ENCODE measurements around the gene LSM6.

LSM6 gene

DNA sequence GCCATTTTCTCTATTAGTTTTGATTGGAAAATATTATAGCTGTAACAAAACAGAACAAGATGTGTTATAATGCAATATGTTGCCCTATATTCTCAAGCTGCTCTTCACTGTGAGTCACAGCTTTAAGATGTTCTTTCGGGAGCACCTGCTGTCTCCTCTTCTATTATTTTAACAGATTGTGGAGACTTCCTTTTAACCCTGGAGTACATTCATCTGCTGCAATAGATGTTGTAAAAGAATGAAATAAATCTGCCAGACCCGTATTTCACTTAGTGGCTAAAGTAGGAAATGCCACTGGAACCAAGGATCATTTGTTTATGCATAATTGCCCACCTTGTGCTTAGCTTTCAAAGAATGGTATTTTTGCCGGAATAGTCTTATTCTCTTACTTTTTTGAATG, 11.1 kb downstream of the LSM6 start:
- no peak for DNase-seq

DNA sequence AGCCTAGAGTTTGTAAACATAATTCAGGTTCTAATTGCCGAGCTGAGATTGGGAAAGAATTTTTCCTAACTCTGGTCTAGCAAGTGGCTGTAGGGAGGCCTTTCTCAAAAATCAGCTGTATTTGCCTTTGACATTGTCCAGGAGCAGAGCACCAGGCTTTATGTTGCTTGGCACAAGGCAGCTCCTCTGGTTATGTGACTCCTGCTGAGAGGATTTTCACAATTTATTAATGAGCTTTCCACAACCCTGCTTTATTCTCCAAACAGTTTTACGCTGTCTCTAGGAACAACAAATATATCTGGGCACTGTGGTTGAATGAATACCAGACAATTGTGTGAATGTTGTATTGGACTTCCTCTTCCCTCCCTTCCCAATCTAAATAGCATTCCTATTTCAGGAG, 14.9 kb downstream of the LSM6 start:
- no peak for DNase-seq

DNA sequence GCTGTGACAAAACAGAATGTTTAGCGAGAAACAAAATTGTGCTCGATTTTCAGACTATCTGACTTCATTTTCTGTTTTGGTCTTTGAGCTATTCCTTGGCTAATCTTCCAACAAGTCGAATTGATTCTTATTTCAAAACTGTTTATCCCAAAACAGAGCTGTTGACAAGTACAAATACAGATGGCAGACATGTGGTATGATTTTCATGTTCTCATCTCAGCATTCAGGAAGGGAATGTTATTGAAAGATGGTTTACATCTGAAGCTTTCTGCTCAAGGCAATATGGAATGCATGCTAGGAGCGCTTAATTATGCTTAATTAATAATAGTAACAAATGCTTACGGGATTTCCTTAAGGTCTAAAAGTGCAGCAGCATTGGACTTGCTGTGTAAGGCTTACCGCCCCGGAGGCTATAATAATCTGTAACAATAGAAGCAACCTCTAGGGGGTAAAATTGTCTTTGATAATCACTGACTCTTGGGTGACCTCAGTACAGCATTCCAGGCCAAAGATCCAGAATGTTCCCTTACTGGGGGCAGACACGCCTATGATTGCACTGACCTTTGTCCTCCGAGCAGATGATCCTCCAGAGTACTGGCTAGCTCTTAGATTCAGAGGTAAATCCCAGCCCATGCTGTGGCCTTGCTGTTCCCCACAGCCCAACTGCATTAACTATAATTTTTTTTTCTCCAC, 16.4 kb downstream of the LSM6 start:
- DNase-seq = no peak

DNA sequence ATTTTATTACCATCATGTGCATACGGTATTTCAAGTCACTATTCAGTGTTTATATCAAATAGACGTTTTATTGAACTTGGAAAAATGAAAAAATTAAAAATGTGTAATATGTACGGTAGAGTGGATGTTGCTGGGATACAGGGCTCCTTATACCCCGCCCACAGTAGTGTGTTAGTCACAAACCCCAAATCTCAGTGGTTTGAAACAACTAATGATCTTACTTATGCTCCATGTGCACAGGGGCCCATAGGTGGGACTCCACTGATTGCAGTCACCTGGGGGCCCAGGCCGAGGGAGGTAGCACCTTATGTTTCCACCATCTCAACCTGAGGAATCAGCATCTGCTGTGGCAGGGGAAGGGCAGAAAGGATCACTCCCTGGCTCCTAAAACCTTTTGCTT, 18.1 kb downstream of the LSM6 start:
- no peak for DNase-seq

DNA sequence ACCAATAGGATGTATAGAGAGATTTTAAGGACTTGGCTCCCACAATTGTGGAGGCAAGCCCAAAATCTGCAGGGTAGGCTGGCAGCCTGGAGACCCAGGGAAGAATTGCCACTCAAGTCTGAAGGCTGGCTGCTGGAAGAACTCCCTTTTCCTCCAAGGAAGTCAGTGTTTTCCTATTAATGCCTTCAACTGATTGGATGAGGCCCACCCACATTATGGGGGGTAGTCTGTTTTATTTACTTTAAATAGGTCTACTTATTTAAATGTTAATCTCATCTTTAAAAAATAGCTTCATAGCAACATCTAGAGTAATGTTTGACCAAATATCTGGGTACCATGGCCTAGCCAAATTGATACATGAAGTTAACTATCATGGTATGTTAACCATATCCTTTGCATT, 18.7 kb downstream of the LSM6 start:
- no peak for DNase-seq

DNA sequence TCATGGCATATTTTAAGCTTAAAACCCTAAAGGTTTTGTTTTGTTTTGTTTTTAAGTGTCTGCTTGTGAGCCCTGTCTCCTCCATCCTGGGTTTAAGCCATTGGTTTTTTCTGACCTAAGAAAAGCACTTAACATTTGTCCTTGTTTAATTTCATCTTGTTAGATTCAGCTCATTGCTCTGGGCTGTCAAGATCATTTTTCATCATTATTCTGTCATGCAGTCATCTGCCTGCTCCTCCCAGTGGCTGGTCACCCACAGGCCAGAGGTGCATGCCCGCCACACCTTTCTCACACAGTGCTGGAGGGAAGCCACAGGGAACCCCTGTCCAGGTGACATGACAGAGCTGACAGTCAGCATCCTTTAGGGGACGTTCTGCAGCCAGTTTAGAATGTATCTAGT, 27.1 kb downstream of the LSM6 start:
- no peak for DNase-seq

DNA sequence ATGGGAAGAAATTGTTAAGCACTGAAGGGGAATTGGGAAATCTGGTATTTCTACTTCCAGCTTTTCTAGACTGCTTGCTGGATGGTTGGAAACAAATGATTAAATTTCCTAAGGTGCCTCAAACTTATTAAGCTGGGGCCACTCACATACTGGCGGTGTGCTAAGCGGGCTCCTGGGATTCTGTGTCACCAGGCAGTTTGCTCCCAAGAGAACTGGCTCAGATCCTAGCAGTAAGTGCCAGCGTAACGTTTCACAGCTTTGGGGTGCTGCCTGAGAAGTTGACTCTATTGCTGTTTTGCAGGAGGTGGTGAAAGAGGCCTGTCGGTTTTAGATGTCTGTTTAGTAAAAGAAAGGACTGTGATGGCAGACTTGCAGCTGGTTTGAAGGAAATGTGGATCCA, 31.9 kb downstream of the LSM6 start:
- no peak for DNase-seq

DNA sequence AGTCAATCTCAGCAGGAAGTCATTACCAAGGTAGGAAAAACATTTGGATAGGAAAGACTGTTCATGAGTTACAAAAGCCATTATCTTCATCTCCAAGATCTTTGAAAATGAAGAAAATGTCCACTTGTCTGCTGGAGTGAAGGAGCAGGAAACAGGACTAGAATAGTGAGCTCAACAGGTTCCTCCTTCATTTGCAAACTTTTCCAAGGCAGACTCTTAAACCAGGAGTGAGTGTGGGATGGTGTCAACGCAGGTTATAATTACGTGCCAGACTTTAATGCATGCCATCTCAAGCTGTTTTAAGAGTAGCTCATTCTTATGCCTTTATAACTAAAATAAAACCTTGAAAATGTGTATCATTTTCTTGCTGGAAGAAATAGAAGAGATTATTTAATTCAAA, 35.4 kb downstream of the LSM6 start:
- no peak for DNase-seq

DNA sequence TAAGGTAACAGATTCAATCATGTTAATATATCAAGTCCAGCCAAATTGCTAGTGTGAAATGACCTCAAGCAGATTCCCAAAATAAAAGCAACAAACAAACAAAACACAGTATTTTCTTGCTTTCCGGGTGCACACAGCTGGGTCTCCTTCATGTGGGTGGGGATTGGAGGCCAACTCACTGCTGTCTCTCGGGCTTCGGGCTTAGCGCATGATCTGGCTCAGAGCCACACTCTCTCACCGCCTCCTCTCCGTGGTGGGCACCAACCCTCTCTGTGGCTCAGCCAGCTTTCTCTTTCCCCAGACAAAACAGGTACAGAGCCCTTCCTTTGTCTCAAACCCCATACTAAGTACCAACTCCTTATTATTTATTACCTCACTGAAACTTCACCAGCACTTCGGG, 35.9 kb downstream of the LSM6 start:
- no peak for DNase-seq

DNA sequence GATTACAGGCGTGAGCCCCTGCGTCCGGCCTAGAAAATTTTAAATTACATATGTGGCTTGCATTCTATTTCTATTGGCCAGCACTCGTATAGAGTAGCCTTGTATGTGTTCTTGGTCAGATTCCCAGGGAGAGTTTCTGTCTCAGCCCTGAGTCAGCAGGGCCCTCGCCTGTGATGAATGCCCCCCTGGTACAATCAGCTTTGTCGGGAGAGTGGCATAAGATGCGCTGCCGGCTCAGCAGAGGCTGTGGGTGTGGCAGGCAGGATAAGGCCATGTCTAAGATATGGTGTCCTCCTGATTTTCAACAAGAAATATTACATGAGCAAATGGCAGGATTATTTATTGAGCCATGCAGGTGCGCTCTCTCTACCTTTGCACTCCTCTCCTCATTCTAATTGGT, 37.3 kb downstream of the LSM6 start:
- DNase-seq = no peak

DNA sequence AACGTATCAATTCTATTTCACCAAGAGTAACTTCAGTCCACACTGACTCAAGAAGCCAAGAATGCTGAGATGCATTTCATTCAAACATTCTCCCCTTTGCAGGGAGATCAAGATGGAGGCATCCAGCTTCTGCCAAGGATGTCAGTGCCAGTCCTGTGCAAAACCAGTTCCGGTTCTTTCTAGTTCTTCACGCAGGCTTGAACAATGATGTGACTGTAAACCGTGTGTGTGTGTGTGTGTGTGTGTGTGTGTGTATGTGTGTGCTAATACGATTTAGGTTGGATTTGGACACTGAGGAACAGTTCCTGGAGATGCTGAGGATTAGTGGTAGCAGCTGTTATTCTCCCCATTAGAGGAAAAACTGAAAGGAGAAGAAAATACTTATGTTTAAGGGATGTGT, 38.7 kb downstream of the LSM6 start, which contains the start of gene REELD1:
Gene REELD1 (plus strand): TSS at position 301 of the 400 bp plus-strand sequence. CDS start 2,415 bp downstream, outside the sequence.
- DNase-seq = no peak

DNA sequence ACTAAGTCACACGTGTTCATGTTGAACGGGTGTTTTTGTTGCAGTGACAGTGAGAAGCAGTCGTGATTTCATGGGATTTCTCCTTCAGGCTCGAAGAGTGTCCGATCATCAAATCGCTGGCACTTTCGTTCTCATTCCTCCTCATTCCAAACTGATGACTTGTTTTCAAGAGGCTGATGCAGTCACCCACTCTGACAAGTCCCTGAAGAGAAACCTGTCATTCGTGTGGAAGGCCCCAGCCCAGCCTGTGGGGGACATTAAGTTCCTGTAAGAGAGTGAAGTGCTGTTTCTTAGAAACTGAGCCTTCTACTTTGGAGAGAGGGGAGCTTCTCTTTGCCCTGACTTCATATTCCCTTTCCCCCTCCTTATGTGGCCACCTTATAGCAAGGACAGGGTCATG, 46.8 kb downstream of the LSM6 start:
- DNase-seq = no peak

DNA sequence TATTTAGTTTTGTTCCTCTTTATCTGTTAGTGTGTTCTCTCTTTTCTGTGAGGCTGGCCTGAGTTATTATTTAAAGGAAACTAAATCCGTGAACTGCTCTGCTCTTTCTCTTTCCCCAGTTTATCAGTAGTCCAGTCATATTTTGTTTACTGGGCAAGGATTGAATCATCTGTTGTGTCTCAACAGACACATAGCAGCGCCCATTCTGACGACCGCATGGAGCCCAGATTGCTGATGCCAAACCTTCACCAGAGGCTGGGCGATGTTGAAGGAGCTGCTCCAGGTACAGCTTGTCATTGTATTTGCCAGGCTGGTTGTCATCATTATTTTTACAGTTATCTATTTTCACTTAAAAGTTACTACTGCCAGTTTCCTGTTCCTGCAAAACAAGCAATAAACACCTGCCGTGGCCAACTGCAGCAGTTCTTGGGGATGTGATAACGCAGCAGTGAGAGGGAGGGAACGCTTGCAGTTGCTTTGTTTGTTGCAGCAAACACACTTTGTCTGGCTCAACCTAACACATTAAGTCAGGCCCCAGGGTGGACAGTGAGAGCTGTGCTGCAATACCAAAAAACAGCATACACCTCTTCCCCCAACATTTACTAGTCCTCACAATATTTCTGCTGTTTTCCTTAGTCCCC, 48.9 kb downstream of the LSM6 start:
- no peak for DNase-seq

DNA sequence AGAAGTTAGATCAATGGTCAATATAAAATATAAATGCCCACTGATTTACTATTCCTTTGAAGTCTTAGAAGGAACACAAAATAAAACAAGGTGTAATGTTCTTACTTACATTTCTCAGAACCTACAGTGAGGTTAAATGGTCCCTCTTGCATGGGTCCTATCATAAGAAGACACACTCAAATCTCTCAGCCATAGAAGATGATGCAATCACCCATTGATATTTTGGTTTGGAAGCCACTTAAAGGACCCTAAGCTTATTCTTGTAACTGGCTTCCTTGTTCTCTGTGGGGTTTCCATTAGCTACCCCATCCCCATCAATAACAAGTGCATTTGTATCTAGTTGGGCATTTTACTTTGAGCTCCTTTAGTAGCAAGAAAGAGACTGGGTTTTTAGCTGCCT, 53.9 kb downstream of the LSM6 start:
- DNase-seq = no peak

DNA sequence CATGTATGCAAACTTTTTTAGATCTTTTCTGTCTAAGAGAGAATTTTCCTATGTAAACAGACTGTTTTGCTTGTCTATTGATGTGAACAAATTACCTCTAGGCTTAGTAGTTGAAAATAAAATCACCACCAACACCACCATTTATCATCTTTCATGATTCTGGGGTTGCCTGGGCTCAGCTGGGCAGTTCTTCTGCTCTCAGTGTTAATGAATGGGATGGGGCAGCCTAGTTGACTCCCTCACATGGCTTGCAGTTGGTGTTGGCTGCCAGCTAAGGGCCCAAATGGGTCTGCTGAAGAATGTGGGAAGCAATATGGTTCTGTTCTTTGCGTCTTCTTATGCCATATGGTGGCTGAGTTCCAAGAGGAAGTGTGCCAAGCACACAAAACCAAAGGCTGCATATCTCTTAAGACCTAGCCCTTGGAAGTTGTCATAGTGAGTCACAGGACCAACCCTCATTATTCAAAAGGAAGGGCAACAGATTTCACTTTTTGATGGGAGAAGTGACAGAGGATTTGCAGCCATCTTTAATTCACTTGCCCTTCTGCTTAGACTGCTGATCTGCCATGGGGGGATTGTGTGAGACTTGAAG, 56.7 kb downstream of the LSM6 start:
- DNase-seq = no peak

DNA sequence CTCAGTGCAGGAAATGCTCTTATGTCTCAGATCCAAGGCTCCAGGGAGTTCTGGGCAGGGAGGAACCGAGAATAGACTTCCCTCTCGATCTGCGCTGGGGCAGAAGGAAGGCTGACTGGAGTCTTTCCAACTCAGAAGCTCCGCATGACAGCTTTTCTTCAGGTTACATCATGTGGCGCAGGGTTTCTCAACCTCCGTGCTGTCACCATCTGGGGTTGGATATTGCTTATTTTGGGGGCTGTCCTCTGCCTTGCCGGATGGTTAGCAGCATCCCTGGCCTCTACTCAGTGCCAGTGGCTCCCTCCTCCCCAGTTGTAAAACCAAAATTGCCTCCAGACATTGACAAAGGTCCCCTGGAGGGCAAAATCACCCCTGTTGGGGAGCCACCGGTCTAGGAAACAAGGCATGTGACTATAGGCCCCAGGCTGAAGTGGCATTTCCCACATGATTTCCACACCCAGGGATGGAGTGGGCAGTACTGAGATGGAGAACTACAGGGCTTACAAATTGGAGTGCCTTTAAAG, 60.2 kb downstream of the LSM6 start:
- DNase-seq = no peak

DNA sequence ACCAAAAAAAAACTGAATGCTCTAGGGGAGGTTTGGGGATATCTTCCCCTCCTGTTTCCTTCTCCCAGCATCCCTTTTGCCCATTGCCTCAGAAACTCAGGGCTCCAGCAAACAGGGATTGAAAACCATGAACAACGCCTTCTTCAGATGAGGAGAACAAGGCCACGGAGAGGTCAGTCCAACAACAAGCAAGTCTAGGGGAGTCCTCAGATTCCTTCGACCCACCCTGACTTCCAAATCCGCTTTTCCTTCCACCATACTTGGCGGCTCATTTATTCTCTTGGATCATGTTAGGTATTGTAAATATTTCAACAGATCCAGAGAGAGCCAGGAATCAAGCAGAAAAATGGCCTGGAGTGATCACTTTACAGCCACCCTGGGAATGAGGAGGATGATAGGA, 60.7 kb downstream of the LSM6 start:
- no peak for DNase-seq

DNA sequence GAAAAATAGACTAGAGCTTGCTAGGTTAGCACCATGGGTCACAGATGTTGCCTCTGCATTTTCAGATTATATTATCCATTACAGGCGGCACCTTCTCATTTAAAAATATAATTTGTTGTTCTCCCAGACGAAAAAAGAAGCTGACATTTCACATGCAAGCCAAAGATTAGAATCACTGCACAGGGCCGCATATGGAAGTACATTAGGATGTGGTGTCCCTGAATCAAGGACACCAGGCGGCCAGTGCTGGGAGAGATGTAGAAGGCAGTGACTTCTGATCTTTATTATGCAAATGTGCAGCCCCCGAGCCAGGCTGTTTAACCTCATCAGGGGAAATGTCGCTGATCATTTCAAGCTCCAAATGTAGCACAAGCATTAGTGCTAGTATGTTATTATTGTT, 61.6 kb downstream of the LSM6 start:
- no peak for DNase-seq

DNA sequence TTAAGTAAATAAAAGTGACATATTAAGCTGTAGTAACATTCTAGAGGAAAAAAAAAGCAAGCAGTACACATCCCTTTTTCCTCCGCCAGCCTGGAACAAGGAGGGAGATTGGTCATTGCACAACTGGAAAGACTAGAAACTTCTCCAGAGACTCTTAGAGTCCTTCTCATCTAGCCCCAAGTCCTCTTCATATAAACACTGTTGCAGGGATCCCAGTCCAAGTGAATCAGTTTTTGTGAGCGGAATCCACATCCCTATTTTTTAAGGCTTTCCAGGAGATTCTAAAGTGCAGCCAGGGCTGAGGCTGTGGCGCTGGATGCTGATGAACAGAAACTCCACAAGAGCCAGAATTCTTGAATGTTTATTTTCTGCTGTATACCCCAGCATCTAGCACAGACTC, 62.6 kb downstream of the LSM6 start:
- no peak for DNase-seq

Data from stimulated activated CD4-positive, alpha-beta T cell treated with anti-CD3 and anti-CD28 coated beads, Interleukin-12 subunit alpha, Interleukin-12 subunit beta, amount 100 ng/mL, for 4 hours (primary cell).